Measurements from ENCODE around the gene MYO1H.

The MYO1H gene

GRCh38 chr12:109482894-109483293 lies 135.2 kb downstream of the MYO1H start:
- H3K79me2 ChIP-seq (ENCODE audit: insufficient read depth, low read length) = peaks cover 5% of the 10 kb centered on the region; the same call in 1 of the 2 replicates
- peaks cover 18% of the 10 kb centered on the region; the same call in 1 of the 2 replicates for H3K36me3 ChIP-seq (ENCODE audit: insufficient read depth, low read length)
- TF ChIP-seq CTCF (IDR thresholded peaks at IDR 0.05; ENCODE audit: low read length) (no peak), EZH2 (IDR thresholded peaks at IDR 0.05; ENCODE audit: borderline replicate concordance, low read length) (no peak)
- no peaks in the 10 kb centered on the region for H4K20me1 ChIP-seq (ENCODE audit: insufficient read depth, low read length)
- no peaks in the 10 kb centered on the region for H3K9me3 ChIP-seq (ENCODE audit: low read length)
- H3K9me2 ChIP-seq (ENCODE audit: low read depth, low read length) = no peaks in the 10 kb centered on the region
- H3K4me3 ChIP-seq (ENCODE audit: low read depth, low read length, poor library complexity, severe bottlenecking) = no peak overlapping the region
- H2AFZ ChIP-seq (ENCODE audit: low read length) = no peak overlapping the region
- H3F3A ChIP-seq (ENCODE audit: insufficient read depth, low read length) = no peaks in the 10 kb centered on the region
- H3K4me2 ChIP-seq (ENCODE audit: low read length) = no peak overlapping the region
- no peak overlapping the region for H3K27ac ChIP-seq (ENCODE audit: low read depth, low read length, poor library complexity, severe bottlenecking)
- peaks cover 10% of the 10 kb centered on the region for H3K4me1 ChIP-seq (ENCODE audit: insufficient read depth, low read length, severe bottlenecking)
- no peaks in the 10 kb centered on the region for H3K27me3 ChIP-seq (ENCODE audit: insufficient read depth, low read length)
- H3K9ac ChIP-seq (ENCODE audit: low read length) = no peak overlapping the region

DNA sequence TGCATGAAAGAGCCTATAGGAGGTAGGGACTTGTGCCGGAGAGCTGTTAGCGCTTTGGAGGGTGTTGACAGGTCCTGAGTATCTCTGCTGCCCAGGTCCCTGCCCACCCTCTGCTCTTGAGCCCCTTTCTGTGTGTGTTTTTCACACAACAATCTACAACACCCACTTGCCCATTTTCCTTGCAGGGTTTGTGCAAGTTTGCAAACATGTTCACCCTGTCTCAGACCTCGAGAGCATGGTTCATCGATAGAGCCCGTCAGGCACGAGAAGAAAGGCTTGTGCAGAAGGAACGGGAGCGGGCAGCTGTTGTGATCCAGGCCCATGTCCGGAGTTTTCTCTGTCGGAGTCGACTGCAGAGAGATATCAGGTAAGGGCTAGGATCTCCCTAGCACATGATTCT lies 135.6 kb downstream of the MYO1H start:
- H3K27ac ChIP-seq (ENCODE audit: low read depth, low read length, poor library complexity, severe bottlenecking) = no peak overlapping the region
- H4K20me1 ChIP-seq (ENCODE audit: insufficient read depth, low read length) = no peaks in the 10 kb centered on the region
- no peak overlapping the region for H3K4me3 ChIP-seq (ENCODE audit: low read depth, low read length, poor library complexity, severe bottlenecking)
- H3K4me2 ChIP-seq (ENCODE audit: low read length) = no peak overlapping the region
- H3K79me2 ChIP-seq (ENCODE audit: insufficient read depth, low read length) = 0 out of 2 replicates have a peak, but pooled peaks cover under 1% of the 10 kb centered on the region
- no peaks in the 10 kb centered on the region for H3F3A ChIP-seq (ENCODE audit: insufficient read depth, low read length)
- no peaks in the 10 kb centered on the region for H3K9me2 ChIP-seq (ENCODE audit: low read depth, low read length)
- no peaks in the 10 kb centered on the region for H3K27me3 ChIP-seq (ENCODE audit: insufficient read depth, low read length)
- no peaks in the 10 kb centered on the region for H3K9me3 ChIP-seq (ENCODE audit: low read length)
- H3K36me3 ChIP-seq (ENCODE audit: insufficient read depth, low read length) = peaks cover 22% of the 10 kb centered on the region; the same call in 1 of the 2 replicates
- peaks cover 5% of the 10 kb centered on the region for H3K4me1 ChIP-seq (ENCODE audit: insufficient read depth, low read length, severe bottlenecking)
- TF ChIP-seq CTCF (IDR thresholded peaks at IDR 0.05; ENCODE audit: low read length) (no peak), EZH2 (IDR thresholded peaks at IDR 0.05; ENCODE audit: borderline replicate concordance, low read length) (no peak)
- no peak overlapping the region for H3K9ac ChIP-seq (ENCODE audit: low read length)
- no peak overlapping the region for H2AFZ ChIP-seq (ENCODE audit: low read length)

GRCh38 chr12:109485201-109485600 lies 137.5 kb downstream of the MYO1H start:
- no peaks in the 10 kb centered on the region for H3K4me1 ChIP-seq (ENCODE audit: insufficient read depth, low read length, severe bottlenecking)
- H3K79me2 ChIP-seq (ENCODE audit: insufficient read depth, low read length) = no peaks in the 10 kb centered on the region
- peaks cover 37% of the 10 kb centered on the region; the same call in 1 of the 2 replicates for H3K36me3 ChIP-seq (ENCODE audit: insufficient read depth, low read length)
- no peak for TF ChIP-seq CTCF (IDR thresholded peaks at IDR 0.05; ENCODE audit: low read length)
- TF ChIP-seq EZH2 (IDR thresholded peaks at IDR 0.05; ENCODE audit: borderline replicate concordance, low read length) = no peak
- no peaks in the 10 kb centered on the region for H3K9me2 ChIP-seq (ENCODE audit: low read depth, low read length)
- no peaks in the 10 kb centered on the region for H4K20me1 ChIP-seq (ENCODE audit: insufficient read depth, low read length)
- no peak overlapping the region for H3K27ac ChIP-seq (ENCODE audit: low read depth, low read length, poor library complexity, severe bottlenecking)
- no peaks in the 10 kb centered on the region for H3F3A ChIP-seq (ENCODE audit: insufficient read depth, low read length)
- H3K4me3 ChIP-seq (ENCODE audit: low read depth, low read length, poor library complexity, severe bottlenecking) = no peak overlapping the region
- no peak overlapping the region for H3K9ac ChIP-seq (ENCODE audit: low read length)
- H3K9me3 ChIP-seq (ENCODE audit: low read length) = no peaks in the 10 kb centered on the region
- no peaks in the 10 kb centered on the region for H3K27me3 ChIP-seq (ENCODE audit: insufficient read depth, low read length)
- no peak overlapping the region for H2AFZ ChIP-seq (ENCODE audit: low read length)
- no peak overlapping the region for H3K4me2 ChIP-seq (ENCODE audit: low read length)
